HG03460 (cell line): ENCODE data around the gene CRYGA.
A peak's percentile ranks its signal among the peaks of the same experiment; 100 is the strongest.

Source experiments
- ATAC-seq: cut with Tn5 transposase; IDR thresholded peaks from one replicate; pipeline ENCODE4 v1.9.1; 2021; ENCODE audit not compliant: unreplicated experiment

CRYGA gene, protein sequence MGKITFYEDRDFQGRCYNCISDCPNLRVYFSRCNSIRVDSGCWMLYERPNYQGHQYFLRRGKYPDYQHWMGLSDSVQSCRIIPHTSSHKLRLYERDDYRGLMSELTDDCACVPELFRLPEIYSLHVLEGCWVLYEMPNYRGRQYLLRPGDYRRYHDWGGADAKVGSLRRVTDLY

DNA sequence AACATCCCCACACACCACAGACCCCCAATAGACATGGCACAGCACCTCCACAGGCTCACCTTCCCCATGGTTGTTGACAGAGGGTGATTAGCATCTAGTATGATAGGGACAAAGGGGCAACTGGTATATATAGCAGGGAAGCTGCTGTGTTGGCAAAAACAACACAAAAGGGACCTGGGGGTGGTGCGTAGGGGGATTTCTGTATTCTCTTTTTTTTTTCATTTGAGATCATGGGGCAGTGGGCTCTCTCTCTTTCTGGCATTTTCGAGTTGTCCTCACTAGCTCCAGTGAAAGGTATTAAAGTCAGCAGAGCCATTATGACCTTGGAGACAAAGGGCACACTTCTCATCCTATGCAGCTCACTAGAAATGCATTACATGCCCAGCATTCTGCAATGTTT lies at the start of gene CRYGA:
CRYGA (minus strand) TSS at position 101 of the 400 bp plus-strand sequence; CDS start at position 68, 33 bp downstream.
- ATAC-seq: no peak

DNA sequence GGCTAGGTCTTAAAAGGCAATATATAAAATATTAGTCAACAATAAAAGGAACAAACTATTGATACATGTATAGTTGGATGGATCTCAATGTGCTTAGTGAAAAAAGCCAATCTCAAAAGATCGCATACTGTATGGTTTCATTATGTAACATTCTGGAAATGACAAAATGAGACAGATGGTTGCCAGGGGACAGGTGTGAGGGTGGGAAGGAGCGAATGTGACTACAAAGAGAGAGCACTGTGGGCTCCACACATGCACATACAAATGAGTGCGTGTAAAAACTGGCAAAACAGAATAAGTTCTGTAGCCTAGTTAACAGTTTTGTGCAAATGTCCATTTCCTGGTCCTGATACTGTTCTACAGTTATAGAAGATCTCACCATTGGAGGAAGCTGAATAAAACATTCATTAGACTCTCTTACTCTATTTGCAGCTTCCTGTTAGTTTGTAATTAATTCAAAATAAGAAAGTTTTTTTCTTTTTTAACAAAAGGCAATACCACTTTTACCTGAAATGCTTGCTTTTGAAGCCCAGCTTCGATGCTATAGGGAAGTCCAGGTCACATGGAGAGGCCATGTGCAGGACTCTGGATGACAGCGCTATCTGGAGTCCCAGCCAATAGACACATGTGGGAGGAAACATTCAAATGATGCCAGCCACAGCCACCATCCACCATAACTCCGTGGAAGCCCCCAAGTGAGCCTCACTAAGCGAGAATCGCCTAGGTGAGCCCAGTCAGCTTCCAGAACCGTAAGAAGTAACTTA lies 47.5 kb upstream of the CRYGA start:
- no peak for ATAC-seq

DNA sequence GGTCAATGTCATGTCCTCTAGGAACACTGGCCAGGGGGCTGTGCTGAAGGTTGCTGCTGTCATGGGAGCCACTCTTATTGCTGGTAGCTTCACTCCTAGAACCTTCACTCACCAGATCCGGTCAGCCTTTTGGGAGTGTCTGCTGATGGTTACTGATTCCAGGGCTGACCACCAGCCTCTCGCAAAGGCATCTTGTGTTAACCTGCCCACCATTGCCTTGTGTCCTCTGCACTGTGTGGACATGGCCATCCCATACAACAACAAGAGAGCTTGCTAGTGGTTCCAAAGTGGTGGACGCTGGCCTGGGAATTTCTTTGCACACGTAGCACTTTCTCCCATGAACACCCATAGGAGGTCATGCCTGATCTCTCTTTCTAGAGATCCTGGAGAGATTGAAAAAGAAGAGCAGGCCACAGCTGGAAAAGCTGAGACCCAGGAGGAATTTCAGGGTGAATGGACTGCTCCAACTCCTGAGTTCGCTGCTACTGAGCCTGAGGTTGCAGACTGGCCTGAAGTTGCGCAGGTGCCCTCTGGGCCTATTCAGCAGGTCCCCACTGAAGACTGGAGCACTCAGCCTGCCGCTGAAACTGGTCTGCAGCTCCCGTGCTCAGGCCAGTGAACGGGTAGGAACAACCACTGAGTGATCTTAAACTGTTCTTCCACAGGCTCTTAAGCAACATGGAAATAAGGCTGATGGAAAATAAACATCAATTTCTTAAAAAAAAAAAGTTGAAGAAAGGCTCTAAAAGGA lies 45.1 kb upstream of the CRYGA start:
- no peak for ATAC-seq

DNA sequence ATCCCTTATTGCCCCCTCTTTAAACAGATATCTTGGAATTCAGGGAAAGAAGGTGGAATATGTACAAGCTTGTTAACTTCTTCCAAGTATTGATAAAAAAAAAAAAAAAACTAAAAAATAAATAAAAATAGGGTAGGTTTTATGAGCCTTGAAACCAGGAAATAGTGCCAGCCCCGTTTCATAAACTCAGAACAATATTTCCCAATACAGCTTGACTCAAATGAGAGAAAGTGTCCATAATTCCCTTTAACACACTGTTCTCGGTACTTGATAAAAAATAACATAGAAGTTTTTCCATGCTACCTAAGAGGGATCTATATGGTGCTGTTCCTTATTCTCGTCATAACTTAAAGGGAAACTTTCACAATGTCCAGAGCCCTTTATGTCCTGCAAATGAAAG lies 44.4 kb upstream of the CRYGA start:
- ATAC-seq: no peak

DNA sequence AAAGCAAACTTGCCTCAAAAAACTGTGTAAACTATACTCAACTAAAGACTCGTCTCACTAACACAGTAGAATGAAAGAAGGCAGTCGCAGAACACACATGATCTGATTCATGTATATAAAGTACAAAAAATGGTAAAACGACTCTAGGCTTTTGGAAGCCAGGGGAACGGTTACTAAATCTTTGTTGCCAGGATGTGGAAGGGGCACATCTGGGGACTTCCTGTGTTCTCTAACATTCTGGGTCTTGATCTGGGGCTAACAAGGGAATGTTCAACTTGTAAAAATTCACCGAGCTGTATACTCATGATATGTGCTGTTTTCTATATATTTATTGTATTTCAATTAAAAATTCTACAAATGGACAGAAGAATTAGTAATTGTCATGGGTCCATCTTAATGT lies 40.8 kb upstream of the CRYGA start:
- no peak for ATAC-seq

DNA sequence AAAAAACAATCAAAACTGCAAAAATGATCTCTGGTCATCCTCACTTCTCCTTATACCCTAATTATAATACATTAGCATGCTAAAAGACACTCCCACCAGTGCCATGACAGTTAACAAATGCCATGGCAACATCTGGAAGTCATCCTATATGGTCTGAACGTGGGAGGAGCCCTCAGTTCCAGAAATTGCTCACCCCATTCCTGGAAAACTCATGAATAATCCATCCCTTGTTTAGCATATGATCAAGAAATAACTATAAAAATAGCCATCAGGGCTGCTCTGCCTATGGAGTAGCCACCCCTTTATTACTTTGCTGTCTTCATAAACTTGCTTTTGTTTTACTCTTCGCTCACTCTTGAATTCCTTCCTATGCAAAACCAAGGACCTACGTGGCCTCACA lies 32.1 kb upstream of the CRYGA start:
- ATAC-seq: no peak

DNA sequence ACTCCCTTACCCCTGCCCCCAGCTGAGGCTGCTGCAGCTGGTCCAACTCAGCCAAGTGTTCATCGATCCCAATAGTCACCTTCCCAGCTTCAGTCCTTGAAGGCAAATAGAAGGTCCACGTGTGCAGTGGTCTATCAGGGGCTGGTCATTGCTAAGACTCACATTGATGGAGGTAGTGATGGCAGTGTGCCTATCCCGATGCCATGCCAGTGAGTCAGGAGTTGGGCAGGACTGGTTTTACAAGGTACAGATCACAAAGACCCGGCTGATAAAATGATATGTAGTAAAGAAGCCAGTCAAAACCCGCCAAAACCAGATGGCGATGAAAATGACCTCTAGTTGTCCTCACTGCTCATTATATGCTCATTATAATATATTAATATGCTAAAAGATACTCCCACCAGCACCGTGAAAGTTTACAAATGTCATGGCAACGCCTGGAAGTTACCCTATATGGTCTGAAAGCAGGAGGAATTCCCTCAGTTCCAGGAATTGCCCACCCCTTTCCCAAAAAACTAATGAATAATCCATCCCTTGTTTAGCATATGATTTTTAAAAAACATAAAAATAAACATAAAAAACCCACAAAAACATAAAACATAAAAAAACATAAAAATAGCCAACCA lies 29.3 kb upstream of the CRYGA start:
- ATAC-seq: no peak

DNA sequence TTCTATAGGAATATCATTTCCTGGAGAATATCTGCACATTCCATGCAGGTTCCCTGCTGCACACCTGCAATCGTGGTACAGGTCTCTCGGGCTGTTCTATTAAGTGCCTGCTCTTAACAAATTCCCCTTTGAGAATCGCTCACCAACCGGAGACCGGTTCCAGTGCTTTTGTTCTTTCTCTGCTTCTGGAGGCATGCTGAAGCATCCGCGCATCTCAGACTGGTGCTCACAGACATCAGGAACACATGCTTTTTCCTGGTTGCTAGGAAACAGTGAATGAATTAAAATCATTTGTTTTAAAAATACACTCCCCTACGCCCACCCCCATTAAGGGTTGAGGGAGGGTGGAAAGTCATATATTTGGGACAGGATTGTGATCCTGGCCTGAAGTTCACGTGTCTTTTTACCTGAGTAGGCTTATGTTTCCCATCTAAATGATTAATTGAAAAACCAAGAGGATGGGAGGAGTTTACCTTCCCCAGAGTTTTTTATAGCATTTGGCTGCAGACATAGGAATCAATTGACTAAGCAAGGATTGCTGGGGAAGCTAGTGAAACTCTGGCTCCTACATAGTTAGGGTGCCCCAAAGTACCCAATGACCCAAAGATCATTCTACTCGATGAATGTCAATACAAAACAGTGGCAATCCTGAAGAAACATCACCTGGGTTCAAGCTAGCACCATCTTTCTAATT lies 26.6 kb upstream of the CRYGA start, which contains the start of gene C2orf80:
C2orf80 (minus strand) TSS at position 221 of the 694 bp plus-strand sequence. CDS start 3,044 bp downstream, outside the sequence.
- no peak for ATAC-seq

DNA sequence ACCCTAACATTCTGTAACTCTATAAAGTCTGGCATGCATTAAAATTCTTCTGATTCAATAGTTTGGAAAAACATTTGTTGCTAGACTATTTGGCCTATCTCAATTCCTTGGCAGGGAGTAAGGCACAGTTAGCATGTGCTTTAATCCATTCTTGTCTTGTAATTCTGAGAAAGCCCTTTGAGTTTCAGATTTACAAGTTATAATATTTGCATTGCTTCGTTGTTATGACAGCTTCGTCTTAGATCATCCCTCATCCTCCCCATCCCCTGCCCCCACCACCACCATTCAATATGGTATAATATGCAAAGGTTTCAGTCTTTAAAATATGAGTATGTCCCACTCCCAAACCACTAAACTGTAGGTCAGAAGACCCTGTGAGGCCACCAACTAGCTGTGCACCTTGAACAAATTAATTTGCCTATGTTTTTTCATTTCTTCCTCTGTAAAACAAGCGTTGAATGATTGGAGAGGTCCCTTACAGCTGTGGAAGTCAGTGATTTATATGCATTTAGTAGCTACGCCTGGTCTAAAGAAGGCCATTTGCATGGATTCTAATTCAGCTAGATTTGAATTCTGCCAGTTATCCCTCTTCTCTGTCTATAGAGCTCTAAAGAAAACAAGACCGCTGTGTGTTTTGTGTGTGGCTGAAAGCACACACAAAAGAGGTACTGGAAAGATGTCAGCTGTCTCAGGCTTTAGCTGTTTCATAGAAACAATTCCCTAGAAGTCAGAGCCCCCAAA lies 25.9 kb upstream of the CRYGA start:
- no peak for ATAC-seq

DNA sequence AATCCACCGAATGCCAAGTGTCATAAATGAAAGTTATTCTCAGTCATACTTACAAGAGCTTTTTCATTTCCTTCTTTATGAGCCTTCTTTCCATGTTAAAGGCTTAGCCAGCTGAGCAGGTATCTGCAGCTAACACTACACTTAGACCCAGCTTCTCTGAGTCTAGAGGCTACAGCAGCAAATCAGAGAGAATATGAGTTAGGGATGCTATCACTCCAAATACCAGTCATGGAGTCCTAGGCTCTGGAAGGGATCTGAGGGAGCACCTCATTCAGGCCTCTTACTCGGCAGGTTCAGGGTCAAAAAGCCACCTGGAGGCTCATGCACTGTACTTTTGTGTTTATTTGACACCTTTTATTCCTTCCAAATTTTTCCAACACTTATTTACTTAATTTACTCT lies 23.5 kb upstream of the CRYGA start:
- no peak for ATAC-seq

DNA sequence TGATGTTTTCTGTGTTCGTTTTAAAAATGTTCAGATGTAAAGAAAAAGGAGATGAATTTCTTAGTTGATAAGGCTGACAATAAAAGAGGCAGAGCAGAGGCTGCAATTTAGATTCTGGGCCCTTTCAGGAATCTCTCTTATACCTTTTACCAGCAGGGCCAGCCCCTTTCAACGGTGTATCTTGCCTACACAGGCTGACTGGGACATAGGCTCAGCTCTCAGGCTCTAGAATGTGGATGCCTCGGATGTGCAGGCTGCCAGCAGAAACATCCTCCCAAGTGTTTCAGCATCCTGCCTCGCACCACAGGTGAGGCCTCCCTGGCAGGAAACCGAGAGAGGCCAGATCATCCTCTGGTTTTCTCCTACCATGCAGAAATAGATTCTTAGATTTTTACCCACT lies 23.1 kb upstream of the CRYGA start:
- no peak for ATAC-seq

DNA sequence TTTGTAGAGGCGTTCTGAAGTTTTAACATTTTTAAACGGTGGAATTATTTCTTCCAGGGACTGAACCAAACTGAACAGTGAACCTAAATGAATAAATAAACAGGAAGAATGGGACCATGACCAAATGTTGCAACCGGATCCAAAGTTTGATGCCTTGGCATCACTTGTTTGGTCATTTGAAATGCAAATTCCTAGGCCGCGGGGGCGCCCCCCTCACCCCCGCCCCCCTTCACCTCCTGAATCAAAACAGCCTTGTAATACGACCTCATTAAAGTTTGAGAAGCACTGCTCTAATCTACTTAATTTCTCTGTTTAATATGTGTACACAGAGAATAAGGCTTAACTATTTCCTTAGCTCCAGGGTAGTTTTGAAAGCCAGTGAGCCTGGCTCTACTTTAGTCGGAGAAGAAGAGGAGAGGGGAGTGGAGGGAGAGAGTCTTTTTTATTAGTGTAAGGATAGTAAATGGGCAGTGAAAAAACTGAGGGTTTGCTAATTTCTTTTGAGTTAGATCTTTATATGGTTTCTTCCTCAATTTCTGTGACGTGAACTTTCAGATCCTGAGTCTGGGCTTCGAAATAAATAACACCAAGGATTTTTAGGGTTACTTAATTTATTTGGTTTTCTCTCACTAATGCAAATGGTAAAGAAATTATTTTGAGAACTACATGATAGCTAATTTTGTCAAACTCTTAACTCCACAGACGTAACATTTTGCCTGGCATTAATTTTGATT lies 20.8 kb upstream of the CRYGA start:
- ATAC-seq: no peak

DNA sequence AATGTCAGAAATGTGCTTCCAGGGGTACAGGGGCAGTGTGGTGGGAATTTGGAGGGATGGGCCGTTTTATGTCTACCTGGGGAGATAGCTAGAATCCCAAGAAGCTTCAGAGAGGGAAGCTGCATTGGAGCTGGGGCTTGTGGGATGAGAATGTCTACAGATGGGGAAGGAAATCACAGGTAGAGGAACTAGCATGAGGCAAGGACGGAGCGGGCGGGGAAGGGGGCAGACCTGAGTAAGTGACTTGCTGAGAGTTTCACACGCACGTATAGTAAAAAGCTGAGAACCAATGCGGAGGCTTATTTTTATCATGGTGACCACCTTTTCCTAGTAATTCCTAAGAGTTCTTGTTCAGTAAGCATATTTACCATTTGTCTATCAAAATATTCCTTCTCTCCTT lies 20.1 kb upstream of the CRYGA start:
- ATAC-seq: no peak

DNA sequence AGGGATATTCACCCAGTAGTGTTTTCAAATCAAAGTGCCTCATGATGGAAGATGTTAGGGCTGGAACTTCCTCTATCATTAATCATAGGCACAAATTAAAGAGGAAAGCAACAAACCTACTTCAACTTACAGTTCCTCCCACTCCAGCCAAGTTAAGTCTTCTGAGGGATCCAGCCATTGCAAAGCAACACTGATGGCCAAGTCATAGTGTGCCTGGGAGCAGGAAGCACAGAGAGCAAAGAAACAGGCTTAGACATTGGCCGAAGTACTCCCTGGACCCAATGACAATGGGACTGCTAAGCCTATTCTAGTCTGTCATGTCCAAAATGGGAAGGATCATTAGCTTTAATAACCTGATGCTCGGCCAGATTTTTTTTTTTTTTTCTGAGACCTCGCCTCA lies 19.4 kb upstream of the CRYGA start:
- ATAC-seq: no peak

DNA sequence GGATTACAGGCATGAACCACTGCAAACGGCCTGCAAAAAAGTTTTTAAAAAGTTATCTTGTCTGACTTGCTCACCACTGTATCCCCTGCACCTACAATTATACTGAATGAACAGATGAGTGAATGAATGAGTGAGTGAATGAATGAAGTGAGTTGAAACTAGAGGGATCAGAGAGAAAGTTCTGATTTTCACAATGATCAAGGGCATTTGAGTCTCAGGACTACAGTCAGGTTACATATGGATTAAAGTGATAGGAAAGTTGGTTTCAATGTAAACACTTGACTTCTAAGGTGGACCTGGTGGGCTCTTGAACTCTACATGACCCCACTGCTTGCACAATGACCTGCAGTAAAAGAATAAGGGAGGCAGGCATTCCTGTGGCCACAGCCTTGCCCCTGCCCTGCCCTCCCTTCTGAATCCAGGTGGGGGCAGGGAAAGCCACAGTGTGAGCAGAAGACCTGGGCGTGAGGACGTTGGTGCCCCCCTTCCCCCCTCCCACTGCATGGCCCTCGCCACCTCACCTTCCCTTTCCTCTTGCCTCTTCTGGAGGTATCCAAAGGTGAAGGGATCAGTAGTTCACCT lies 15.7 kb upstream of the CRYGA start:
- ATAC-seq: no peak

DNA sequence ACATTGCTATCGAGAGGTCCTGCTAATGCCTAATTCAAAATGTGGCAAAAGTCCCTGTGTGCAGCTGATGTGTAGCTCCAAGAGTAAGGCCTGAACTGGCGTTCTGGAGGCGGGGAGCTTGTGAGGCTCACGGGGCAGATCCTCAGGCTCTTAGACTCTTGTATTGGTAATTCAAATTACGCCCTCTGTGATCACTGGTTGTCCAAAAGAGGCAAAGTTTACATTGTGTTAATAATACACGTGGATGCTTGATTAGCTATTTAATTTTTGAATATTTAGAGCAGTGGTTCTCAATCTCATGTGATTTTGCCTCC lies 12.4 kb upstream of the CRYGA start:
- no peak for ATAC-seq

DNA sequence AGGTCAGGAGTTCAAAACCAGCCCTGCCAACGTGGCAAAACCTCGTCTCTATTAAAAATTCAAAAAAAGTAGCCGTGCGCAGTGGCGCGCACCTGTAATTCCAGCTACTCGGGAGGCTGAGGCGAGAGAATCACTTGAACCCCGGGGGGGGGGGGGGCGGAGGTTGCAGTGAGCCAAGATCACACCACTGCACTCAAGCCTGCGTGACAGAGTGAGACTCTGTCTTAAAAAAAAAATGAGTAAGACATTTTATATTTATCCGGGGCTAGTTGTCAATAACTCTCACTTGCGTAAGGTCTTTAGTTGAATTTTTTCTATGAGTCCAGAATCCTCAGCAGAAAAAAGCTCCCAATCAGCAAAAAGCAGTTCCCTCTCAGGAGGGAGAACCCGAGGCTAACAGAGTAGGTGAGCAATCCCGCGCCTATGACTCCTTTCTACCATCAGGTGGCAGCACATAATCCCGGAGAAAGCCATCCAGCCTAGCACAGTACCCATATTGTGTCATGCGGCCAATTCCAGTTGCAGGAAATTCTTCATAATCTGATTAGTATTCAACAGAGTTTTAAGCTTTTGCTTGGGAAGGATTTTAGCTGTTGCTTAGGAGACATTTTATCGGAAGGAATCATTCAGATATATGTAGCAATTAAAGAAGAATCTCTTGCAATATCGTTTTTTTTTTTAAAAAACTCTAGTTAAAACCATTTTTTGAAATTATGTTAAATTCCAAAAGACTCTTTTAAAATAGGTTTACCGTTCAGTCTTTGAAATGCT lies 11.9 kb upstream of the CRYGA start:
- peak; percentile 99 for ATAC-seq

DNA sequence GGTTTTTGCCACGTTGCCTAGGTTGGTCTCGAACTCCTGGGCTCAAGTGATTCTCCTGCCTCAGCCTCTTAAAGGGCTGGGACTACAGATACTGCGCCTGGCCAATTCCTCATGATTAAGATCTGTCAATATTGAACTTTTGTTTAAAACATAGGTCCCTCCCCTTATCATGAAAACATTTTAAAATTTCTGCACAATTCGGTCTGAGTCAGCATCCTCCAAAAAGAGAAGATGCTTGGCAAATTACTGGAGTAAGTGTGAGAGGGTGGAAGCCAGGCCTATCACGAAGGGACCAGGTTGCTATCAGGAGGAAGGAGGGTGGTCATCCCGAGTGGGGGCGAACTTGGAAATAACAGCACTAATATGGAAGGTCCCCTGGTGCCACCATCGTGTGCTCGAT lies 10.8 kb upstream of the CRYGA start:
- no peak for ATAC-seq

DNA sequence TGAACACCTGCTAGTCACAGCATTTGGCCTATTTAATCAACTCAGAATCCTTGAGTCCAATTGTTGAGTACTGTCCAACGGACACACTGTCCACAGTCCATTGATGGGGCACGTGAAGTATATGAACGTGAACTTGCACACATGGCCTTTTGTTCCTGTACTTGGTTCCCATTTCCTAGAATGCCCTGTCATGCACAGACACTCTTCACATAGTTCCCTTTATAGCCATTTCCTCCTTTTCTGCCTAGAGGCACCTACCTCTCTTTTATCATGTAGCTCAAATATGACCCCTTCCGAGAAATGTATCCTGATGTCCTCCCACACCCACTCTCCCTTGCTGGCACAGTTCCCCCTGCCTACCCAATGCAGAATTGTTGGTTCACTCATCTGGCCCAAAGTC lies 8.7 kb upstream of the CRYGA start:
- ATAC-seq: no peak
